C4-2B (cell line): ENCODE results near the gene PPIB.
"Not testable (repeated sequence)": the region's sequence is repeated elsewhere in the genome, so short reads cannot be mapped to it uniquely, and the experiment has no call there.

Experiments used
- CTCF ChIP-seq: fragments of 450-650 bp; conservative IDR thresholded peaks from 2 replicates; pipeline ENCODE4 v1.5.1; 2017; ENCODE audit warnings: mild to moderate bottlenecking
- ZFX ChIP-seq: fragments of 450-650 bp; IDR thresholded peaks from 2 replicates; pipeline ENCODE4 v1.6.1; 2017

DNA sequence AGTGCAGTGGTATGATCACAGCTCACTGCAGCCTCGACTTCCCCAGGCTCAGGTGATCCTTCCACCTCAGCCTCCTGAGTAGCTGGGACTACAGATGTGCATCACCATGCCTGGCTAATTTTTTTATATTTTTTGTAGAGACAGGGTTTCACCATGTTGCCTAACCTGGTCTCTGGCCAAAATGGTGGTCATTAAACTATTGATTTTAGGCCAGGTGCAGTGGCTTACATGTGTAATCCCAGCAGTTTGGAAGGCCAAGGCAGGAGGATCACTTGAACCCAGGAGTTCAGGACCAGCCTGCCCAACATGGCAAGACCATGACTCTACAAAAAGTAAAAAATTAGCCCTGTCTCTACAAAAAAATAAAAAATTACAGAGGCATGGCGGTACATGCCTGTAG, 42.5 kb downstream of the PPIB start:
- not testable (repeated sequence) for TF ChIP-seq ZFX, CTCF
